Activated CD4-positive, alpha-beta T cell treated with anti-CD3 and anti-CD28 coated beads for 36 hours (primary cell): Measurements from ENCODE around the gene ATL1. TPM values are rescaled to one million over a fixed set of nuclear protein-coding genes. Genes with fewer than 3 reads are reported as not detected.

Experiments used
- ATAC-seq: fragments of 200-7000 bp; cut with Tn5 transposase; one replicate; pipeline ENCODE4 v1.10.0; 2021; ENCODE audit warnings: mild to moderate bottlenecking, moderate library complexity
- CTCF ChIA-PET: fragments of 350-600 bp; sonication (Branson Sonifier 250); formaldehyde crosslinking; loops from one replicate; lab custom pipeline; 2021; ENCODE audit warnings: antibody characterized with exemption; lab: Charles Lee
- POLR2A ChIA-PET: fragments of 350-600 bp; sonication (Branson Sonifier 250); formaldehyde crosslinking; loops from one replicate; lab custom pipeline; 2021; ENCODE audit warnings: antibody characterized with exemption, inconsistent platforms; lab: Charles Lee
- DNase-seq: peaks from one replicate; pipeline ENCODE4 v3.0.0-alpha.2; 2020
- H3K27ac Mint-ChIP-seq: one replicate; pipeline ENCODE4 v1.8.0; 2021; ENCODE audit warnings: mixed read lengths
- H3K27me3 Mint-ChIP-seq: one replicate; pipeline ENCODE4 v1.8.0; 2021; ENCODE audit warnings: mixed read lengths
- H3K36me3 Mint-ChIP-seq: one replicate; pipeline ENCODE4 v1.8.0; 2021; ENCODE audit warnings: low read depth, mixed read lengths
- H3K4me1 Mint-ChIP-seq: one replicate; pipeline ENCODE4 v1.8.0; 2021; ENCODE audit warnings: mixed read lengths
- H3K4me3 Mint-ChIP-seq: one replicate; pipeline ENCODE4 v1.8.0; 2021; ENCODE audit warnings: mild to moderate bottlenecking, moderate library complexity, mixed read lengths
- H3K9me3 Mint-ChIP-seq: one replicate; pipeline ENCODE4 v1.8.0; 2021; ENCODE audit warnings: low read depth, mixed read lengths
- intact Hi-C, 2 experiments: fragments of 100-400 bp; cut with DNase I in 1 of 2; cut with micrococcal nuclease in 1 of 2; formaldehyde crosslinking; loops; one replicate each; pipeline versions ENCODE4 v1.14.2 to v1.15.1; 2022 to 2024; cut with DNase I, micrococcal nuclease
- total RNA-seq, 2 experiments: library from RNA; stranded (reverse); gene quantifications; one replicate each; pipeline ENCODE4 v1.2.3, GENCODE V29; 2021

The ATL1 gene
- total RNA-seq, 2 experiments from 2014 or later, result 0.82 to 0.91 TPM

DNA sequence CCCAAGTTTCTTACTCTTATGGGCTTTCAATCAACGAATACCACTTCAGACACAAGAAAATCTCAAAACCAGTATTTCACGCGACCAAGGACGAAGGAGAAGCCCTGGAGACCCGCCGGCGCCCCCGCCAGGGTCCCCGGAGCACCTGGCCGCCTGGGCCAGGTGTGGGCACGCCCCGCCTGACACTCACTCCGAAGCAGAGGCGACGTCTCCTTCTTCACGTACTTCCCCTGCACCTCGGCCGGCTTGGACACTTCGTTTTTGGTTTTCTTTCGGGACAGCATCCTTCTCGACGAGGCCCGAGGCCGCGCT, 107.7 kb downstream of the ATL1 start:
- H3K36me3 Mint-ChIP-seq, result peaks cover 15% of the 10 kb centered on the region
- intact Hi-C loops, result loop anchor here (5.0 kb wide), 5 partner anchors 60 to 195 kb away; partner anchors contain the start of genes ATL1 (in 1 of the 2) and MAP4K5 (in 1 of the 2)
- H3K4me1 Mint-ChIP-seq, result peaks cover 12% of the 10 kb centered on the region
- ATAC-seq (peak; percentile 50), DNase-seq (no peak)
- no peak overlapping the region for H3K4me3 Mint-ChIP-seq
- POLR2A ChIA-PET, result interaction anchor here (0.9 to 1.4 kb wide), 4 partner anchors 9 to 347 kb away, joined by 3 to 5 read pairs (median 4); no protein-coding TSS in a partner anchor
- no peaks in the 10 kb centered on the region for H3K27me3 Mint-ChIP-seq
- CTCF ChIA-PET, result interaction anchor here (1.1 kb wide), 1 partner anchor 108 kb away, joined by 3 read pairs; no protein-coding TSS in a partner anchor
- H3K9me3 Mint-ChIP-seq, result no peaks in the 10 kb centered on the region
- peak overlapping the region; percentile 80 for H3K27ac Mint-ChIP-seq

DNA sequence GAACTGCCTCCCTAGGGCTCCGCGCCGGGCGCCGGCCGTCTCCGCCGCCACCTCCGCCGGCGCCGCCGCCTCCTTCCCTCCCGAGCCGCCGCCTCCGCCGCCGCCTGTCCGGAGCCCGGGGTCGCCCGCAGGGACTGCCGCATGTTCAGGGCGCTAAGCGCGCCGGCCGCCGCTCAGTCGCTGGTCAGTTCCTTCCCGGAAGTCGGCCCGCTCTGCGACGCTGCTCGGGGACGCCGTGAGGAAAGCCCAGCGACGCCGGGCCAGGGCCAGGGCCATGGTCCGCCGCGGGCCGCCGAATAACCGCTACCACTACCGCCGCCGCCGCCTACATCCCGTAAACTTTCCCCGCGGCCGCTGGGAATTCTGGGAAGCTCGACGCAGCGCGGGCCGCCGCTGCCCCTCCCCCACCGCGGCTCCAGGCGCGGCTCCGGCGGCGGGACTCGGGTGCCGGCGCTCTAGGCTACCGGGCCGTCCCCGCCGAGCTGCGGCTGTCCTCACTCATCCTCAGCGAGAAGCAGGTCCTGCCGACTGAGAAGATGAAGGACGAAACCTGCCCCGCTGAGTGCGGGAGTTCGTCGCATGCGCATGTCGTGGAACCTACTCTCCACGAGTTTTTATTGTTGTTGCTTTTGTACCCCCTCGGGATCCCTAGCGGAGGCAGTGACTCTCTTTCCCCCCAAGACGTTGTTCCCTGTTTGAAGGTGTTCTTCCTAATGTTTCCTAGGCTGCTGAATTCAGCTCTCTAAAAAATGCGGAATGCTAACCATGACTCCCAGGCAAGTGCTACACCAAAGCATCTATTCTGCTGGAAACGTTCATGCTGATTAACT, 108.3 kb downstream of the ATL1 start, which contains the start of gene SAV1:
Gene SAV1 (minus strand): TSS at position 311 of the 830 bp plus-strand sequence. CDS start 339 bp downstream, outside the sequence.
- intact Hi-C loops, result loop anchor here (1.0 to 5.0 kb wide), 9 partner anchors 58 to 356 kb away; partner anchors contain the start of genes ATL1 (in 1 of the 2), DMAC2L (in 1 of the 2), L2HGDH (in 1 of the 2) and MAP4K5 (in 1 of the 2)
- ChIA-PET POLR2A (interaction anchor here (0.6 to 1.4 kb wide), 11 partner anchors 9 to 554 kb away, joined by 3 to 5 read pairs (median 4); partner anchors contain the start of gene ATL1), CTCF (interaction anchor here (1.0 to 1.1 kb wide), 2 partner anchors 49 to 108 kb away, joined by 3 to 4 read pairs; no protein-coding TSS in a partner anchor)
- no peak within 1 kb of the TSS for H3K4me3 Mint-ChIP-seq
- ATAC-seq (peak; percentile 79), DNase-seq (peak; percentile 71)
- H3K36me3 Mint-ChIP-seq, result peaks cover 13% of the 10 kb centered on the region
- H3K9me3 Mint-ChIP-seq, result no peaks in the 10 kb centered on the region
- H3K27me3 Mint-ChIP-seq, result no peaks in the 10 kb centered on the region
- peak within 1 kb of the TSS; percentile 80 for H3K27ac Mint-ChIP-seq
- H3K4me1 Mint-ChIP-seq, result peaks cover 12% of the 10 kb centered on the region

DNA sequence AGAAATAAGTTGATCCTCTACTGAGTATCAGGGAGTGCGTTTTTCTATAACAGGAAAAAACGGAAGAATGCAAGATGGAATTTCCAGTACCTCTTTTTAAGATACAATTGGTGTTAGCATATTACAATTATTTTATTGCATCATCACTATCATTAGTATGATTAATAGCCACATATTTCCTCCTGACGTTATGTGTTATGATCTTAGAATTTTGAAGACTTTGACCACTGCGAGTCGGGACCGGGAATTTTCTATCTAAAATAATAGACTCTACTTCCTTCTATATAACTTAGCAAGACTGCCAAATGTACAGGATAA, 108.8 kb downstream of the ATL1 start:
- intact Hi-C loops, result loop anchor here (1.0 to 5.0 kb wide), 9 partner anchors 58 to 356 kb away; partner anchors contain the start of genes ATL1 (in 1 of the 2), DMAC2L (in 1 of the 2), L2HGDH (in 1 of the 2) and MAP4K5 (in 1 of the 2)
- CTCF ChIA-PET, result interaction anchor here (1.0 to 1.1 kb wide), 2 partner anchors 49 to 107 kb away, joined by 3 to 4 read pairs; no protein-coding TSS in a partner anchor
- no peak for DNase-seq
- no peaks in the 10 kb centered on the region for H3K9me3 Mint-ChIP-seq
- POLR2A ChIA-PET, result interaction anchor here (0.6 to 1.4 kb wide), 9 partner anchors 58 to 433 kb away, joined by 3 to 5 read pairs (median 4); partner anchors contain the start of gene ATL1
- ATAC-seq, result no peak
- peaks cover 9% of the 10 kb centered on the region for H3K36me3 Mint-ChIP-seq
- H3K4me1 Mint-ChIP-seq, result peaks cover 11% of the 10 kb centered on the region
- no peak overlapping the region for H3K4me3 Mint-ChIP-seq
- H3K27me3 Mint-ChIP-seq, result no peaks in the 10 kb centered on the region
- no peak overlapping the region for H3K27ac Mint-ChIP-seq

DNA sequence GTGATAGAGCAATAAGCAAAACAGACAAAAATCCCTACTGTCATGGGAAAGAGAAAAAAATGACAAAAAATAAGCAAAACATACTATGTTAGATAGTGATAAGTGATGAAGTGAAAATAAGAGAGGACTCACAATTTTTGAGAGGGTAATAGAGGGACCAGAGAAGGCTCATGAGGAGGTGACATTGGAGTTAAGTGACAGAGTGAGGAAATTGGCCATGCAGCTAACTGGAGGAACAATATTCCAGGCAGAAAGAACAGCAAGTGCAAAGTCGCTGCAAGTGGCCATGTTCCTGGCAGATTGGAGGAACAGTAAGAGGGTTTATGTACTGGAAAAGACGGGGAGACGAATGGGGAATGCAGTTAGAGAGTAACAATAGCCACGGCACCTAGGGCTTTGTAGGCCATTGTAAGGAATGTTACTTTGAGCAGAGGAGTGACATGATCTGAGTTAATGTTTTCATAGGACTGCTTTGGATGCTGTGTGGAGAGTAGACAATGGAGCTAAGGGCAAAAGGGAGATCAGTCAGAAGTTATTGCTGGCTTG, 109.6 kb downstream of the ATL1 start:
- Mint-ChIP-seq H3K4me1 (peaks cover 9% of the 10 kb centered on the region), H3K27me3 (no peaks in the 10 kb centered on the region), H3K4me3 (no peak overlapping the region), H3K27ac (no peak overlapping the region), H3K36me3 (peaks cover 6% of the 10 kb centered on the region), H3K9me3 (no peaks in the 10 kb centered on the region)
- POLR2A ChIA-PET, result no interaction called here
- DNase-seq, result no peak
- ATAC-seq, result no peak
- CTCF ChIA-PET, result no interaction called here
- intact Hi-C loops, result loop anchor here (2.0 to 5.0 kb wide), 6 partner anchors 58 to 193 kb away; partner anchors contain the start of genes ATL1 (in 1 of the 2) and MAP4K5 (in 1 of the 2)

DNA sequence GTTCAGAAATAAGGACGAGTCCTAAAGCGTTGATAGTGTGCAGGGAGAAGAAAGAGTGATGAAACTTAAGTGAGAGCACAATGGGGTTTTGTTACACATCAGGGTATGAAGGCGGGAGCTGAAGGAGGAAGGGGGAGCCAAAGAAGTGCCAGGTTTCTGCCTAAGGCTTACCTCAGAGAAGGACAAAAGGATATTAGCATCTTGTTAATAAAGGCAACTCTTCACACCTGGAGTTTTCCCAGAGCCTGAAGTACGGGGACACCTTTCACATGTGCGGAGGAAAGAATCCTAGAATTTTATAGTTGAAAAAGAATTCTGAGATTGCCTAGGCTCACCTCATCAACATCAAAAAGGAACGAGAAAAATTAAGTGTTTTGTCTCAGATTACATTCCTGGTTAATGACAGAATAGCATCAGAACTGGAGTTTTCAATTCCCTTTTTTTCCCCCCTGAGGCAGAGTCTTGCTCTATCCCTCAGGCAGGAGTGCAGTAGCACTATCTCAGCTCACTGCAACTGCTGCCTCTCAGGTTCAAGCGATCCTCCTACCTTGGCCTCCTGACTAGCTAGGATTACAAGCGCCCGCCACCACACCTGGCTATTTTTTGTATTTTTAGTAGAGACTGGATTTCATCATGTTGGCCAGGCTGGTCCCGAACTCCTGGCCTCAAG, 110.4 kb downstream of the ATL1 start:
- no peak for DNase-seq
- Mint-ChIP-seq H3K27me3 (no peaks in the 10 kb centered on the region), H3K4me3 (no peak overlapping the region), H3K9me3 (no peaks in the 10 kb centered on the region), H3K27ac (no peak overlapping the region), H3K36me3 (peaks cover under 1% of the 10 kb centered on the region), H3K4me1 (peaks cover 9% of the 10 kb centered on the region)
- POLR2A ChIA-PET, result no interaction called here
- CTCF ChIA-PET, result interaction anchor here (1.1 kb wide), 1 partner anchor 10 kb away, joined by 3 read pairs; no protein-coding TSS in a partner anchor
- intact Hi-C loops, result no loop called here
- ATAC-seq, result no peak

DNA sequence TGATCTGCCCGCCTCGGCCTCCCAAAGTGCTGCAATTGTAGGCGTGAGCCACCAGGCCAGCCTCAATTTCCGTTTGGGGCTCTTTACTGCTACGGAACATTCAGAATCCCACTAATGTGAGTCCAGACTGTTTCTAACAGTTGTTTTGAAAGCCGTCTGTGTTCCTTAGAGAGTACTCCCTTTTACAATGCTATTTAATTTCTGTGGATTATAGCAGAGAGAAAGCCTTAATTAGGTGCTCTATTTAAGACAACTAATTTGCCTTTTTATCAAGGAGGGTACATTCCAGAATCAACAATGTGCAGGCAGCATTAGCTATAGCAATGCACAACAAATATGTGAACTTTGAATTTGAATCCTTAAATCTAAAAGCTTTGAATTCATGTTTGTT, 110.9 kb downstream of the ATL1 start:
- H3K4me1 Mint-ChIP-seq, result peaks cover 9% of the 10 kb centered on the region
- DNase-seq (no peak), ATAC-seq (no peak)
- ChIA-PET CTCF (interaction anchor here (1.1 kb wide), 1 partner anchor 10 kb away, joined by 3 read pairs; no protein-coding TSS in a partner anchor), POLR2A (no interaction called here)
- no peaks in the 10 kb centered on the region for H3K9me3 Mint-ChIP-seq
- no peak overlapping the region for H3K27ac Mint-ChIP-seq
- intact Hi-C loops, result no loop called here
- H3K27me3 Mint-ChIP-seq, result no peaks in the 10 kb centered on the region
- H3K4me3 Mint-ChIP-seq, result no peak overlapping the region
- no peaks in the 10 kb centered on the region for H3K36me3 Mint-ChIP-seq

DNA sequence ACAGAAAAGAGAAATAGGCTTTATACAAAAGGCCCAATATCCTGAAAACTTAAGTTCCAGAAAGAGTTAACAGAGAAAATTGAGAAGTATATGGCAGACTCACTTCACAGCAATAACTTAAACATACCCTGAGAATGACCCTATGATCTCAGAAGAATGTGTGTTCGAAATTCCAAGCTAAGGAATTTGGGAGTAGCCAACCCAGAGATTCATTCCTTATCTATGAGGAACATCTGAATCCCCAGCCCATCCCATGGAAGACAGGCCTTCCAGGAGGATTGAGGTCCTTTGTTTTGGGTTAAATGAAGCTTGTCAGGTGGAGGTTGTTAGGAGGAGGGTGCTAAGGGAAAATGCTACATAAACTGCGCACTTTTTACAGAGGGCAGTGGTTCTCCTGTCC, 115.7 kb downstream of the ATL1 start:
- ATAC-seq, result no peak
- no peak overlapping the region for H3K27ac Mint-ChIP-seq
- peaks cover 13% of the 10 kb centered on the region for H3K4me1 Mint-ChIP-seq
- no peaks in the 10 kb centered on the region for H3K9me3 Mint-ChIP-seq
- CTCF ChIA-PET, result no interaction called here
- intact Hi-C loops, result no loop called here
- no peak overlapping the region for H3K4me3 Mint-ChIP-seq
- no peaks in the 10 kb centered on the region for H3K27me3 Mint-ChIP-seq
- no peaks in the 10 kb centered on the region for H3K36me3 Mint-ChIP-seq
- DNase-seq, result no peak
- POLR2A ChIA-PET, result no interaction called here

DNA sequence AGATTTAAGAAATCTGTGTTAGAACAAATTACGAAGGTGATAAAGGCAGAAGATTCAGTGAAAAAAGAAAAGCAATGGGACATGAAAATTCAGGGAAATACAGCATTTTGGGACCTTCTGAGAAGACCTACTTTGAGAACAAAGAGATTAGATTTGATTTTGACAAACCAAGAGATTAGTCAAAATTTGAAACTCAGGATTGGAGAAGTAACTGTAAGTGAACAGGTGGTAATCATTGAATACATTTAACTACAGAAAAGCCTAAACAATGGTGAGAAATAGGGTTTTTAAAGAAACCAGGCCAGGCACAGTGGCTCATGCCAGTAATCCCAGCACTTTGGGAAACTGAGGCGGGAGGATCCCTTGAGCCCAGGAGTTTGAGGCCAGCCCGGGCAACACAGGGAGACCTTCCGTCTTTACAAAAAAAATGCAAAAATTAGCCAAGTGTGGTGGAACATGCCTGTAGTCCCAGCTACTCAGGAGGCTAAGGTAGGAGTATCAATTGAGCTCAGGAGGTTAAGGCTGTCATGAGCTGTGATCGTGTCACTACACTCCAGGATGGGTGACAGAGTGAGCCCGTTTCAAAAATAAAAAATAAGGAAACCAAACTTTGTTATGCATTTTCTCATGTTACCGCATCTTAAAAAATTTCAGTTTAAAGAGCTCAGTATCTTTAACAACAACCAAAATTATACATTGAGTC, 117.0 kb downstream of the ATL1 start:
- ATAC-seq (no peak), DNase-seq (no peak)
- Mint-ChIP-seq H3K27me3 (no peaks in the 10 kb centered on the region), H3K9me3 (no peaks in the 10 kb centered on the region), H3K36me3 (no peaks in the 10 kb centered on the region), H3K27ac (peak overlapping the region; percentile 75), H3K4me1 (peaks cover 13% of the 10 kb centered on the region), H3K4me3 (no peak overlapping the region)
- ChIA-PET CTCF (interaction anchor here (0.8 to 1.3 kb wide), 2 partner anchors 47 to 183 kb away, joined by 3 to 5 read pairs; no protein-coding TSS in a partner anchor), POLR2A (interaction anchor here (0.6 to 0.8 kb wide), 2 partner anchors 9 to 110 kb away, joined by 3 to 4 read pairs; partner anchors contain the start of gene SAV1)
- intact Hi-C loops, result no loop called here

DNA sequence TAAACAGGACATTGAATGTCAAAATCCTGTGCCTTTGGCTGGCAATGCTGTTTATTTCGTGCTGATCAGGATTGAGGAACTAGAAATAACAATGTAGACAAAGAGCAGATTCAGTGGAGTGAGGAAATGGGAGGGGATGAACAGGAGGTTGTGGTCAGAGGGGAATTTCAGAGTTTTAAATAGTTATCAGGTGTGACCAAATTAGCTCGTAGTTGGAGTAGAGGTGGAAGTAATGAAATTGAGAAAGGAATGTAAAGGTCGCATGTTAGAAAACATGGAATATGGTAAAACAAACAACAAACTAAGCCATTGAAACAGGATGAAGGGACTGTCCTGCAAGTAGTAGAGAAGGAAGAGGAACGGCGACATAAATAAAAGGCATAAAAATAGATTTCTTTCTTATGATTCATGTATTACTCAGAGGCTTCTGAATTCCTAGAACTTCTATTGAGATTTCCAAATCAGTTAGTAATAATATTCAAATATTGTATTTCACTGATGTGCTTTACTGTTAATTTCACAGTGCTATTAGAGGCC, 117.7 kb downstream of the ATL1 start:
- Mint-ChIP-seq H3K36me3 (no peaks in the 10 kb centered on the region), H3K4me3 (no peak overlapping the region), H3K27ac (peak overlapping the region; percentile 75), H3K4me1 (peaks cover 13% of the 10 kb centered on the region), H3K27me3 (no peaks in the 10 kb centered on the region), H3K9me3 (no peaks in the 10 kb centered on the region)
- DNase-seq (no peak), ATAC-seq (no peak)
- CTCF ChIA-PET, result interaction anchor here (1.3 kb wide), 1 partner anchor 183 kb away, joined by 5 read pairs; no protein-coding TSS in a partner anchor
- intact Hi-C loops, result no loop called here
- POLR2A ChIA-PET, result no interaction called here

DNA sequence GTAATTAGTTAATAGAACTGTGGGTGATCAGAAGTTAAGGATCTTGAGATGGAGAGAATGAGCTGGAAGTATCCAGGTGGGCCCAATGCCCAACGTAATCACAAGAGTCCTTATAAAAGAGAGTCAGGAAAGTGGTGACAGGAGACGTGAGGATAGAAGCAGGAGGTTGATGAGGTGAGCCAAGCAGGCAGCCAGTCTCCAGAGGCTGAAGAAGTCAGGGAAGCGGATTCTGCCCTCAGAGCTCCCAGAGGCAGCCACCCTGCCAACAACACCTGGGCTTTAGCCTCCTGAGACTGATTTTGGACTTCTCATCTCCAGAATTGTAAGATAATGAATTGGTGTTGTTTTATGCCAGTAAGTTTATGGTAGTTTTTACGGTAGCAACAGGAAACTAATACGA, 118.2 kb downstream of the ATL1 start:
- Mint-ChIP-seq H3K4me3 (no peak overlapping the region), H3K27me3 (no peaks in the 10 kb centered on the region)
- no peak for ATAC-seq

More for the DNA sequence above, 118.2 kb downstream of the ATL1 start:
- H3K9me3 Mint-ChIP-seq, result no peaks in the 10 kb centered on the region
- H3K4me1 Mint-ChIP-seq, result peaks cover 13% of the 10 kb centered on the region
- no peaks in the 10 kb centered on the region for H3K36me3 Mint-ChIP-seq
- ChIA-PET POLR2A (interaction anchor here (0.6 kb wide), 1 partner anchor 83 kb away, joined by 5 read pairs; no protein-coding TSS in a partner anchor), CTCF (interaction anchor here (1.3 kb wide), 1 partner anchor 182 kb away, joined by 5 read pairs; no protein-coding TSS in a partner anchor)
- intact Hi-C loops, result no loop called here
- no peak overlapping the region for H3K27ac Mint-ChIP-seq
- no peak for DNase-seq
